IMR-90 (cell line): ENCODE results near the gene ITK. TPM values are rescaled to one million over a fixed set of nuclear protein-coding genes. Genes with fewer than 3 reads are reported as not detected.
"Not testable (repeated sequence)": the region's sequence is repeated elsewhere in the genome, so short reads cannot be mapped to it uniquely, and the experiment has no call there.

Experiments used
- ATAC-seq: fragments of 200-7000 bp; cut with Tn5 transposase; 2 replicates; pipeline ENCODE4 v1.9.1; 2020; ENCODE audit warnings: low read depth, mild to moderate bottlenecking, moderate library complexity
- BruUV-seq: library from RNA; stranded (reverse); fragments of 400-500 nt; replicated peaks from 2 replicates; lab custom pipeline; 2021; lab: Mats Ljungman, UMichigan
- CTCF ChIA-PET: fragments of 300-600 bp; formaldehyde crosslinking; extraction: SDS; loops from one replicate; lab custom pipeline; 2021; ENCODE audit warnings: antibody characterized with exemption; lab: Yijun Ruan, JAX
- POLR2A ChIA-PET: fragments of 300-600 bp; sonication (Branson Sonifier 250); formaldehyde crosslinking; loops from one replicate; lab custom pipeline; 2022; ENCODE audit warnings: antibody characterized with exemption; ENCODE audit not compliant: unreplicated experiment; lab: Charles Lee
- DNase-seq: peaks from one replicate; pipeline ENCODE4 v3.0.0; 2013
- H2AFZ ChIP-seq: replicated peaks from 2 replicates; pipeline ENCODE3; 2013; ENCODE audit warnings: low read length, mild to moderate bottlenecking; ENCODE audit not compliant: poor library complexity
- H2AK5ac ChIP-seq: 2 replicates; pipeline ENCODE4 v1.6.1; 2013; ENCODE audit warnings: low read depth, low read length, inconsistent platforms
- H2AK9ac ChIP-seq: replicated peaks from 2 replicates; pipeline ENCODE3; 2013; ENCODE audit warnings: mild to moderate bottlenecking, low read depth, low read length, moderate library complexity; ENCODE audit not compliant: poor library complexity
- H2BK120ac ChIP-seq: 2 replicates; pipeline ENCODE4 v1.6.1; 2013; ENCODE audit warnings: low read depth, low read length, inconsistent platforms
- H2BK15ac ChIP-seq: 3 replicates; pipeline ENCODE4 v1.6.1; 2013; ENCODE audit warnings: low read depth, low read length, inconsistent platforms
- H2BK20ac ChIP-seq: 2 replicates; pipeline ENCODE4 v1.6.1; 2013; ENCODE audit warnings: low read depth, mild to moderate bottlenecking, inconsistent platforms, low read length, moderate library complexity
- H2BK5ac ChIP-seq: 2 replicates; pipeline ENCODE4 v1.6.1; 2013; ENCODE audit warnings: mild to moderate bottlenecking, low read depth, low read length, inconsistent platforms; ENCODE audit not compliant: poor library complexity, severe bottlenecking
- H3K14ac ChIP-seq: replicated peaks from 2 replicates; pipeline ENCODE4 v1.6.1; 2013; ENCODE audit warnings: low read depth, low read length, inconsistent platforms
- H3K18ac ChIP-seq: 2 replicates; pipeline ENCODE4 v1.6.1; 2013; ENCODE audit warnings: low read depth, low read length, control low read depth
- H3K23ac ChIP-seq: 2 replicates; pipeline ENCODE4 v1.6.1; 2013; ENCODE audit warnings: low read depth, low read length, inconsistent platforms
- H3K27ac ChIP-seq: 2 replicates; pipeline ENCODE4 v1.5.1; 2013; ENCODE audit warnings: mild to moderate bottlenecking, control low read depth, low read length; ENCODE audit not compliant: insufficient read depth
- H3K27me3 ChIP-seq: 2 replicates; pipeline ENCODE4 v1.6.1; 2013; ENCODE audit warnings: low read length; ENCODE audit not compliant: control insufficient read depth, insufficient read depth
- H3K36me3 ChIP-seq: 2 replicates; pipeline ENCODE4 v1.6.1; 2013; ENCODE audit warnings: low read length, mixed read lengths; ENCODE audit not compliant: control insufficient read depth, insufficient read depth
- H3K4ac ChIP-seq: 2 replicates; pipeline ENCODE4 v1.6.1; 2013; ENCODE audit warnings: low read depth, low read length, inconsistent platforms
- H3K4me1 ChIP-seq: 2 replicates; pipeline ENCODE4 v1.6.1; 2013; ENCODE audit warnings: low read length, mixed read lengths; ENCODE audit not compliant: control insufficient read depth, insufficient read depth
- H3K4me2 ChIP-seq: 2 replicates; pipeline ENCODE4 v1.6.1; 2013; ENCODE audit warnings: low read depth, mild to moderate bottlenecking, control low read depth, low read length, moderate library complexity
- H3K4me3 ChIP-seq: 2 replicates; pipeline ENCODE4 v1.5.1; 2013; ENCODE audit warnings: low read depth, mild to moderate bottlenecking, control low read depth, low read length, moderate library complexity; ENCODE audit not compliant: insufficient read depth
- H3K56ac ChIP-seq: 2 replicates; pipeline ENCODE4 v1.6.1; 2013; ENCODE audit warnings: low read length, inconsistent platforms; ENCODE audit not compliant: insufficient read depth; ENCODE audit errors: extremely low read depth
- H3K79me1 ChIP-seq, 2 experiments: 2 replicates each; pipeline ENCODE4 v1.6.1; 2013; ENCODE audit warnings: low read length in 2 of 2, inconsistent platforms in 1 of 2, low read depth in 1 of 2
- H3K9ac ChIP-seq: 2 replicates; pipeline ENCODE4 v1.6.1; 2013; ENCODE audit warnings: low read depth, low read length, control low read depth
- H3K9me1 ChIP-seq: 2 replicates; pipeline ENCODE4 v1.6.1; 2013; ENCODE audit warnings: low read length, inconsistent platforms; ENCODE audit not compliant: insufficient read depth
- H3K9me3 ChIP-seq: 2 replicates; pipeline ENCODE4 v1.6.1; 2013; ENCODE audit warnings: low read length; ENCODE audit not compliant: control insufficient read depth, insufficient read depth
- H4K20me1 ChIP-seq: 2 replicates; pipeline ENCODE4 v1.6.1; 2013; ENCODE audit warnings: low read length, inconsistent platforms; ENCODE audit not compliant: insufficient read depth
- H4K5ac ChIP-seq: 2 replicates; pipeline ENCODE4 v1.6.1; 2013; ENCODE audit warnings: mild to moderate bottlenecking, low read depth, low read length, control low read depth
- H4K8ac ChIP-seq, 2 experiments: 2 replicates each; pipeline ENCODE4 v1.6.1; 2013; ENCODE audit warnings: low read depth in 2 of 2, low read length in 2 of 2, control low read depth in 1 of 2, inconsistent platforms in 1 of 2
- H4K91ac ChIP-seq: 2 replicates; pipeline ENCODE4 v1.6.1; 2013; ENCODE audit warnings: low read depth, low read length, inconsistent platforms; ENCODE audit not compliant: insufficient read depth
- WGBS, 2 experiments: methylation state at CpG; one replicate each; pipeline versions ENCODE4 v1.1.5 to v1.1.7; 2013; ENCODE audit warnings: missing lambda C conversion rate in 2 of 2; ENCODE audit not compliant: insufficient read length in 1 of 2; ENCODE audit errors: extremely low coverage in 2 of 2; 5-methylcytosine and 5-hydroxymethylcytosine counted together
- dilution Hi-C: fragments of 300-500 bp; cut with HindIII; formaldehyde crosslinking; loops from one replicate; pipeline ENCODE4 v1.14.3; 2018; ENCODE audit warnings: low sequenced_read_pairs; ENCODE audit not compliant: unreplicated experiment
- in situ Hi-C: fragments of 300-500 bp; cut with MboI; formaldehyde crosslinking; loops from 3 replicates; pipeline ENCODE4 v1.14.3; 2019; ENCODE audit warnings: low sequenced_read_pairs, inconsistent platforms, mixed read lengths
- intact Hi-C: fragments of 100-400 bp; cut with micrococcal nuclease; formaldehyde crosslinking; loops from 2 replicates; pipeline ENCODE4 v1.10.0; 2022
- polyA plus RNA-seq, 3 experiments: library from polyadenylated mRNA; depleted of rRNA; stranded (reverse); fragments of >200 nt; gene quantifications; 2 replicates each; pipeline ENCODE4 v1.2.3, GENCODE V29; 2012; ENCODE audit warnings: low replicate concordance in 1 of 3
- total RNA-seq: library from RNA; depleted of rRNA; stranded (reverse); fragments of >200 nt; gene quantifications from 2 replicates; pipeline ENCODE4 v1.2.3, GENCODE V29; 2012

ITK gene
- total and polyA plus RNA-seq, 2 of the 4 experiments (the other 2 are of a cell fraction): not detected

DNA sequence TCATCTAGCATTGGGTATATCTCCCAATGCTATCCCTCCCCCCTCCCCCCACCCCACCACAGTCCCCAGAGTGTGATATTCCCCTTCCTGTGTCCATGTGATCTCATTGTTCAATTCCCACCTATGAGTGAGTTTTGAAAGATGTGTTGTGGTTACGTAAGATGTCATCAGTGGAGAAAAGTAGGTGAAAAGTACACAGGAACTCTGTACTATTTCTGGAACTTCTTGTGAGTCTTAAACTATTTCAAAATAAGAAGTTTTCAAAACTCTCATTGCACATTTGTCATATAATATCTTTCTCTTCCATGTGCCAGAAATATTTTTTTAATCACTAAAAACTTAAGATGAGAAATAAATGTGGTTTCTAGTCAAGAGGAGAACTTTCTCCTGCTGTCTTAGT, 30.0 kb downstream of the ITK start:
- H3K23ac ChIP-seq, H3K27me3 ChIP-seq, H2BK5ac ChIP-seq, ATAC-seq, H3K18ac ChIP-seq, H2AK9ac ChIP-seq, H3K56ac ChIP-seq, CTCF ChIA-PET, BruUV-seq, H3K4me3 ChIP-seq, intact Hi-C loops, H3K14ac ChIP-seq, DNase-seq, H3K27ac ChIP-seq, H3K9me1 ChIP-seq, H3K36me3 ChIP-seq, POLR2A ChIA-PET, H4K8ac ChIP-seq, H2BK15ac ChIP-seq, H2BK120ac ChIP-seq, dilution Hi-C loops, H3K79me1 ChIP-seq, in situ Hi-C loops, H4K20me1 ChIP-seq, H2AK5ac ChIP-seq, H2BK20ac ChIP-seq, H2AFZ ChIP-seq, H3K9me3 ChIP-seq, H4K91ac ChIP-seq, H3K9ac ChIP-seq, H3K4me1 ChIP-seq, H3K4me2 ChIP-seq, H3K4ac ChIP-seq, H4K5ac ChIP-seq: not testable (repeated sequence)
- no CpG with 5 or more reads among the region's 1 CpG for WGBS, 2 experiments
